Smooth muscle cell of the pulmonary artery (primary cell): ENCODE results near the gene ACY1. TPM values are rescaled to one million over a fixed set of nuclear protein-coding genes. Genes with fewer than 3 reads are reported as not detected.

Experiments used
- total RNA-seq: library from RNA; depleted of rRNA; stranded (reverse); fragments of >200 nt; gene quantifications from 2 replicates; pipeline ENCODE4 v1.2.3, GENCODE V29; 2014

ACY1 gene
- 33.5 and 39.6 TPM in 2 replicates for total RNA-seq

GRCh38 chr3:51982838-51983577 is at the start of gene ACY1:
TSS of gene ACY1 (plus strand) at chr3:51983535. CDS start at chr3:51984065, 530 bp downstream.

GRCh38 chr3:51941798-51942602 is 41.3 kb upstream of the ACY1 start, which contains the start of the genes PARP3 and RRP9:
TSS of gene PARP3 (plus strand) at chr3:51942363. CDS start at chr3:51943356, 993 bp downstream.
TSS of gene RRP9 (minus strand) at chr3:51941904. CDS start at chr3:51941867, 37 bp downstream.

GRCh38 chr3:51955175-51955892 is 28.0 kb upstream of the ACY1 start, which contains the start of gene GPR62:
TSS of gene GPR62 (plus strand) at chr3:51955381. CDS start at chr3:51955653, 272 bp downstream.

GRCh38 chr3:51967384-51968169 is 15.8 kb upstream of the ACY1 start, which contains the start of gene PCBP4:
TSS of gene PCBP4 (minus strand) at chr3:51967454. CDS start at chr3:51961240, 6,214 bp downstream.

GRCh38 chr3:51974963-51975851 is 8.1 kb upstream of the ACY1 start, which contains the start of gene ABHD14A:
TSS of gene ABHD14A (plus strand) at chr3:51975064. CDS start at chr3:51975136, 72 bp downstream.

GRCh38 chr3:51995346-51996163 is 12.2 kb downstream of the ACY1 start, which contains the start of gene RPL29:
TSS of gene RPL29 (minus strand) at chr3:51995895. CDS start at chr3:51995461, 434 bp downstream.

Other genes starting within 250 kb of the ACY1 start
- gene IQCF6, start 204.3 kb upstream of the ACY1 start, total RNA-seq, result not detected in 2 replicates
- not detected in 2 replicates for gene IQCF2, start 121.9 kb upstream of the ACY1 start, total RNA-seq
- gene IQCF5, start 107.9 kb upstream of the ACY1 start, total RNA-seq, result not detected in 2 replicates
- not detected in 2 replicates for gene IQCF1, start 80.2 kb upstream of the ACY1 start, total RNA-seq
- gene RRP9, start 41.6 kb upstream of the ACY1 start, total RNA-seq, result 16.6 and 27.6 TPM in 2 replicates
- 23.8 and 38.6 TPM in 2 replicates for gene PARP3, start 41.2 kb upstream of the ACY1 start, total RNA-seq
- 0.07 TPM in 1 of 2 replicates, not detected in the other for gene GPR62, start 28.2 kb upstream of the ACY1 start, total RNA-seq
- 35.6 and 62.8 TPM in 2 replicates for gene PCBP4, start 16.1 kb upstream of the ACY1 start, total RNA-seq
- 29.6 and 35.1 TPM in 2 replicates for gene ABHD14B, start 9.5 kb upstream of the ACY1 start, total RNA-seq
- gene ABHD14A, start 8.5 kb upstream of the ACY1 start, total RNA-seq, result 14.7 and 18.2 TPM in 2 replicates
- gene RPL29, start 12.4 kb downstream of the ACY1 start, total RNA-seq, result 590 and 640 TPM in 2 replicates
- 11.1 and 17.5 TPM in 2 replicates for gene DUSP7, start 73.0 kb downstream of the ACY1 start, total RNA-seq
- 5.4 and 7.4 TPM in 2 replicates for gene POC1A, start 170.9 kb downstream of the ACY1 start, total RNA-seq
- 24.9 and 40.3 TPM in 2 replicates for gene ALAS1, start 214.6 kb downstream of the ACY1 start, total RNA-seq
- under 0.01 and 0.23 TPM in 2 replicates for gene TLR9, start 242.1 kb downstream of the ACY1 start, total RNA-seq